ENCODE measurements around the gene ANKS3.
"Not testable (repeated sequence)": the region's sequence is repeated elsewhere in the genome, so short reads cannot be mapped to it uniquely, and the experiment has no call there.

ANKS3 gene

DNA sequence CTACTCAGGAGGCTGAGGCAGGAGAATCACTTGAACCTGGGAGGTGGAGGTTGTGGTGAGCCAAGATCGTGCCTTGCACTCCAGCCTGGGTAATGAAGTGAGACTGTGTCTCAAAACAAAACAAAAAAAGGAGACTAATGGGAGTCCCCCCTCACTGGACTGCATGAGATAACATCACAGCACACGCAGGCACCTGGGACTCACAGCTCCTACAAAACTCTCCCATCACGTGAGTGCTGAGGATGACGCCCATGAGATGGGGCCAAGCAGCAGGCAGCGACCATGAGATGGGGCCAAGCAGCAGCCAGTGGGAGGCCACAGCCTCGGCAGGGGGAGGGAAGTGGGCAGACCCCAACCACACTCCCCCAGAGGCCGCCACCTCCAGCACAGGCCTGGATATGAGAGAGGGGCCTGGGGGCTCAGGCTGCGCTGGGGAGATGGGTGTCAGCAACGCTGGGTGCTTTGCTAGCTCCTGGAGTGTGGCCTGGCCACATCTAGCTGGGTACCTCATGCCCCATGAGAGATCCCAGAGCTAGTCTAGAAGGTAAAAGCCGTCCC is 15.7 kb upstream of the ANKS3 start:
- Histone ChIP-seq H3K4me1 (ENCODE audit: control insufficient read depth, insufficient read depth, low read length) (no peaks in the 10 kb centered on the region), H3K27ac (ENCODE audit: low read depth, low read length) (no peak overlapping the region), H3K9ac (ENCODE audit: low read length) (no peak overlapping the region), H3K4me3 (ENCODE audit: low read length) (no peak overlapping the region), H3K27me3 (ENCODE audit: control insufficient read depth, insufficient read depth, low read length) (no peaks in the 10 kb centered on the region), H3K36me3 (ENCODE audit: control insufficient read depth, insufficient read depth, low read length) (peaks cover 19% of the 10 kb centered on the region)

DNA sequence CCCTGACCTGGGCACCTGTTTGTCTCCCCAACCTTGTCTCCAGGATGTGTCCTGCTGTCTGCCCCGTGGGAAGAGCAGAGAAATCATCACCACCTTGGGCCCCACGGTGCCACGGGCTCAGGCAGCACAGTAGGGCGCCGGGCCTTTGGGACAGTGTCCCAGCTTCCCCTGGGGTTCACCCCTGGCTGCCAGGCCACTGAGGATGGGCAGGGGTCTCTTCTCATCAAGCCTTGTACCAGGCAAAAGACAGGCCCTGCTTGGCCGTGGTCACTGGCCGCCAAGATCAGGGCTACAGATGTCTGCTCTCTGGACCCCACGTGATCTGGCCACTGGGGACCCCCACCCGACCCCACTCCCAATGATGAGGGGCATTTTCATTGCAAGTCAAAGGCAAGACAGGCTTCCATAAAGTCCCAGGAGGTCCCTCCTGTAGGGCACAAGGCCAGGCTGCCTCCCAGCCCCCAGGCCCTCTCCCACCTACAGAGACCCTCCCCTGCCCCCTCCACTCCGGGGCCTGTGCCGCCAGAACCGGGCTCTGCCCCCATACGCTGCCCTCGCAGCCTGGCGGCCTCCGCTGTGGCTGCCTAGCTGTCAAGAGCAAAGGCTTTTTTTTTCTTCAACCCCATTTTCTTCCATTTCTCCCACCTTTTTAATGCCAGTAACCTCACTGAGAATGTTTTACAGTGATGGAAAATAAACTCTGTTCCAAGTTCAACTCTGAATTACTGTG is 14.8 kb upstream of the ANKS3 start:
- H3K4me1 ChIP-seq (ENCODE audit: control insufficient read depth, insufficient read depth, low read length), result no peaks in the 10 kb centered on the region
- peaks cover 18% of the 10 kb centered on the region for H3K36me3 ChIP-seq (ENCODE audit: control insufficient read depth, insufficient read depth, low read length)
- no peaks in the 10 kb centered on the region for H3K27me3 ChIP-seq (ENCODE audit: control insufficient read depth, insufficient read depth, low read length)
- H3K4me3 ChIP-seq (ENCODE audit: low read length), result no peak overlapping the region
- no peak overlapping the region for H3K27ac ChIP-seq (ENCODE audit: low read depth, low read length)
- no peak overlapping the region for H3K9ac ChIP-seq (ENCODE audit: low read length)

DNA sequence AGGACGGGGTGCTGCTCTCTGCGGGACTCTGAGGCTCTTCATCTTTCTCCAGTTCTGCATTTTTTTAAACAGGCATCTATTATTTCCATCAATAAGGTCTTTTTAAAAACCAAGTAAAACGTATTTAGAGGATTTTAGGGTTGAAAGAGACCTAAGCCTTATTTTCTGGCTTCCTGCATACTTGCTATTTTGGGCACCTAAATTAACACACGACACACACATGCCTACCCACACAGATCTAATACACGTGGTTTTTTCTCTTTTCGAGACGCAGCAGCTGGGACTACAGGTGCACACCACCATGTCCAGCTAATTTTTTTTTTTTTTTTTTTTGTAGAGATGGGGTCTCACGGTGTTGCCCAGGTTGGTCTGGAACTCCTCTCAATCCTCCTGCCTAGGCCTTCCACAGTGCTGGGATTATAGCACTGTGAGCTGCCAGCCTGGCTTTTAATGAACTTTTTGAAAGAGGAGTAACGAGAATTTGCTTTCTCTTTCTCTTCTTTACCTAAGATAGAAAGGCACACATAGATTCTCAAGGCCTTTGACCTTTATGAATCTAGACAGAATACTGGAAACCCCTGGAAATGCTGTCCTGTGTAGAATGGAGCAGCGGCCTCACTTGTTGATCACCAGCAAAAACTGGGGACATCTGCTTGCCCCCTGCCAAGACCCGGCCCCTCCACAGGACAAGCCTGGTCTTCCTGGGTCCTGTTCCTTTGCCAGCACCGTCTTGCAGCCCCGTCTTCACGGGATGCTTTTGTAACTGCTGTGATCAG is 14.0 kb upstream of the ANKS3 start:
- H3K9ac ChIP-seq (ENCODE audit: low read length), result no peak overlapping the region
- peaks cover 16% of the 10 kb centered on the region for H3K36me3 ChIP-seq (ENCODE audit: control insufficient read depth, insufficient read depth, low read length)
- H3K4me1 ChIP-seq (ENCODE audit: control insufficient read depth, insufficient read depth, low read length), result no peaks in the 10 kb centered on the region
- no peaks in the 10 kb centered on the region for H3K27me3 ChIP-seq (ENCODE audit: control insufficient read depth, insufficient read depth, low read length)
- no peak overlapping the region for H3K27ac ChIP-seq (ENCODE audit: low read depth, low read length)
- H3K4me3 ChIP-seq (ENCODE audit: low read length), result no peak overlapping the region

DNA sequence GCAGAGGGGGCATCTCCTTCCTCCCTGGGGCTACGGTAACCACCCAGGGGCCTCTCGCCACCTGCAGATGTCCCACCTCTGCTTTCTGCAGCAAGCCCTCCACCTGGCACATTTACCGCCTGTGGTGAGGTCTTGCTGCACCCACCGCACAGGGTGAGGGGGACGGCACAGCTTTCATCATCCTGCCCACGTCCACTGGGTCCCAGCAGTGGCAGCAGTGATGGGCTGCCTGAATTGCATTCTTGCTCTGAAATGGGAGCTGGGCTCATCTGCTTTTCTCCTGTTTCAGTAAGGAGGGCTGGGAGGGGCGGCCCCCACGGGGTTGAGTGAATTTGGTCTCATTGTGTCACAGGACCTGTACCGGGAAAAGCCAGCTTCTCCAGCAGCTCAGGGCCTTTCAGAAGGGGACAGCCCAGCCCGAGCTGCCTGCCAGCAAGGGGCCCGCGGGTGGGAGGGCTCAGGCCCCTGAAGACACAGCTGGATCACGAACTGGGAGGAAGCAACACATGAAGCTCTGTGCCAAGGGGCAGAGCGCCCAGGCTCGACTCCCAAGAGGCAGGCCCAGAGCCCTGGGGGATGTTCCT is 13.0 kb upstream of the ANKS3 start:
- no peaks in the 10 kb centered on the region for H3K27me3 ChIP-seq (ENCODE audit: control insufficient read depth, insufficient read depth, low read length)
- no peak overlapping the region for H3K27ac ChIP-seq (ENCODE audit: low read depth, low read length)
- peaks cover 8% of the 10 kb centered on the region for H3K36me3 ChIP-seq (ENCODE audit: control insufficient read depth, insufficient read depth, low read length)
- H3K9ac ChIP-seq (ENCODE audit: low read length), result no peak overlapping the region
- no peaks in the 10 kb centered on the region for H3K4me1 ChIP-seq (ENCODE audit: control insufficient read depth, insufficient read depth, low read length)
- no peak overlapping the region for H3K4me3 ChIP-seq (ENCODE audit: low read length)

DNA sequence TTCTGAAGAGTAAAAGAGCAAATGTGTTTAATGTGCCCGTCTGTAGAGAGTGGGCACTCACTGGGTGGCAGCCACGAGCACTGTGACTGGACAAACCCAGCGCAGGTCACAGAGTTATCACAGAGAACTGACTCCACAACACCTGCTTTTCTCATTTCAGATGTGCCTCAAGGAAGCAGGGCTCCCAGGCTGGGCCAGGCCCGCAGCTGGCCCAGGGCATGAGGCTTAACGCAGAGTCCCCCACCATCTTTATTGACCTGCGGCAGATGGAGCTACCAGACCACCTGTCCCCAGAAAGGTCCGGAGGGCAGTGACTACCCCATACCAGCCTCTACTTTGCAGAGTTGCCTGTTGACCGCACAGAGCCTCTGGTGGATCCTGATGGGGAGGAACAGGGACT is 12.1 kb upstream of the ANKS3 start:
- peaks cover 6% of the 10 kb centered on the region for H3K36me3 ChIP-seq (ENCODE audit: control insufficient read depth, insufficient read depth, low read length)
- H3K9ac ChIP-seq (ENCODE audit: low read length), result no peak overlapping the region
- H3K4me1 ChIP-seq (ENCODE audit: control insufficient read depth, insufficient read depth, low read length), result no peaks in the 10 kb centered on the region
- no peaks in the 10 kb centered on the region for H3K27me3 ChIP-seq (ENCODE audit: control insufficient read depth, insufficient read depth, low read length)
- no peak overlapping the region for H3K4me3 ChIP-seq (ENCODE audit: low read length)
- H3K27ac ChIP-seq (ENCODE audit: low read depth, low read length), result no peak overlapping the region

DNA sequence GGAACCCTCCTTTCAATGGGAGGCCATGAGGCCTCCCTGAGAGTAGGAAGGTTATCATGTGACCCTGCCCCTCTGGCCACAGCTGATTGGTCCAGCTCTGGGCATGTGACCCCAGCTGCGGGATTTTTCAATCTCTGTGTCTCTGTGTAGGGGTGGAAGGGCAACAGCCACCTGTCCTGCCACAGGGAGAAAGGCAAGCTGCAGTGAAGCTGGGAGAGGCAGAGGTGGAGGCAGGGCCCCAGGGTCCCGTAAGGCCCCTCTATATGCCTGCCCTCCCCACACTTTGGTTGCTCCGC is 11.2 kb upstream of the ANKS3 start:
- H3K27ac ChIP-seq (ENCODE audit: low read depth, low read length), result no peak overlapping the region

DNA sequence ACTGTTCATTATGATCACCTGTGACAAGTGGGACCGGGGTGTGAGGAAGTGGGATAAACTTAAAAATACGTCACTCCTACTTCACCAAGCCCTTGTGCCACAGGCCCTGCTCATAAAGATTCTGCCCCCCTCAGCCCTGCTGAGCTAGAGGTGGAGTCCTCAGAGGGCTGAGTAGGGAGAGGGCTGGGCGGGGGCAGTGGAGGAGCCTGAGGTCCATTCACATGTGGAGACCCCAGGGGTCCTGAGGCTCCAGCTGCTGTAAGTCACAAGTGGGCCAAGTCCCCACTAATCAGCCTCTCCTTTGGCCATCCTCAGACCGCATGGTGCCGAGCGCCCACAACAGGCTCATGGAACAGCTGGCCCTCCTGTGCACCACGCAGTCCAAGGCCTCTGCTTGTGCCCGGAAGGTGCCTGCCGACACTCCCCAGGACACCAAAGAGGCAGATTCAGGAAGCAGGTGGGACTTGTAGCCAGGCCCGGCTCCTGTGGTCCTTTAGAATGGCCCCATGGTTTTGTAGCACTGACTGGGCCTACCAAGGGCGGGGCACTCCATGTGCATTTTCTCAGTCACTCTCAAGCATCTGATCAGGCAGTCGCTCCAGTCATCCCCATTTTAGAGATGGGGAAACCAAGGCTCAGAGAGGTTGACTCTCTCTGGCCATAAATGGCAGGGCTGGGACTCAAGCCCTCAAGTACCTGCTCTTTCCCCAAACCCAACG is 10.6 kb upstream of the ANKS3 start:
- no peaks in the 10 kb centered on the region for H3K36me3 ChIP-seq (ENCODE audit: control insufficient read depth, insufficient read depth, low read length)
- H3K4me3 ChIP-seq (ENCODE audit: low read length), result no peak overlapping the region
- no peak overlapping the region for H3K9ac ChIP-seq (ENCODE audit: low read length)
- no peak overlapping the region for H3K27ac ChIP-seq (ENCODE audit: low read depth, low read length)
- no peaks in the 10 kb centered on the region for H3K27me3 ChIP-seq (ENCODE audit: control insufficient read depth, insufficient read depth, low read length)
- no peaks in the 10 kb centered on the region for H3K4me1 ChIP-seq (ENCODE audit: control insufficient read depth, insufficient read depth, low read length)

More for the DNA sequence above, 11.2 kb upstream of the ANKS3 start:
- H3K36me3 ChIP-seq (ENCODE audit: control insufficient read depth, insufficient read depth, low read length), result peaks cover 3% of the 10 kb centered on the region
- no peaks in the 10 kb centered on the region for H3K27me3 ChIP-seq (ENCODE audit: control insufficient read depth, insufficient read depth, low read length)
- no peaks in the 10 kb centered on the region for H3K4me1 ChIP-seq (ENCODE audit: control insufficient read depth, insufficient read depth, low read length)
- H3K9ac ChIP-seq (ENCODE audit: low read length), result no peak overlapping the region
- H3K4me3 ChIP-seq (ENCODE audit: low read length), result no peak overlapping the region

DNA sequence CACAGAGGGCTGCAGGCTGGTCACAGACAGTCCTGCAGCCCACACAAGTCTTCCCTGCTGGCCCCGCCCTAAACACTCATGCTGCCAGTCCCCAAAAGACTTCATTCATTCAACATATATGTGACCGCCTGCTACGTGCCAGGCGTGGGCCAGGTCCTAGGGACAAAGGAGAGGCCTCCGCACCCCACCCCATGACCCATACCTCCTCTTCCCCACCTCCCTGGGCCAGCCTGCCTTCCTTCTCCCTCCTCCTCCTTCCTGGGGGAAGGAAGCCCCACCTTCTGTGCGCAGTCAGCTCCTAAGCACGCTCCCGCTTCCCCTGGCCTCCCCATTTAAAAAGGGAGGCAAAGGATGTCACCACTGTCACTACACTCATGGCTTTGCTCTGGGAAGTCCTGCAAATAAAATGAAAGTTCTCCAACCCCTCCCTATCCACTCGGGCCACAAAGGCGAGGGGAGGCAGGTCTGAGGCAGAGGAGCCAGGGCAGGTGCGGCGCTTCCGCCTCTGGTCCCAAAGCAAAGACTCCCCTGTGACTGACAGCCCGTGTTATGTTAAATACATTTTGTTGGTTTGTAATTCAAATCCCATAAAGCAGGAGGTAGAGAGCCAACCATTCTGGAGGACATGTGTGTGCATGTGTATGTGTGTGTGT is 9.3 kb upstream of the ANKS3 start:
- Histone ChIP-seq H3K27me3 (ENCODE audit: control insufficient read depth, insufficient read depth, low read length) (no peaks in the 10 kb centered on the region), H3K4me3 (ENCODE audit: low read length) (no peak overlapping the region), H3K36me3 (ENCODE audit: control insufficient read depth, insufficient read depth, low read length) (no peaks in the 10 kb centered on the region), H3K9ac (ENCODE audit: low read length) (no peak overlapping the region), H3K4me1 (ENCODE audit: control insufficient read depth, insufficient read depth, low read length) (no peaks in the 10 kb centered on the region), H3K27ac (ENCODE audit: low read depth, low read length) (no peak overlapping the region)

DNA sequence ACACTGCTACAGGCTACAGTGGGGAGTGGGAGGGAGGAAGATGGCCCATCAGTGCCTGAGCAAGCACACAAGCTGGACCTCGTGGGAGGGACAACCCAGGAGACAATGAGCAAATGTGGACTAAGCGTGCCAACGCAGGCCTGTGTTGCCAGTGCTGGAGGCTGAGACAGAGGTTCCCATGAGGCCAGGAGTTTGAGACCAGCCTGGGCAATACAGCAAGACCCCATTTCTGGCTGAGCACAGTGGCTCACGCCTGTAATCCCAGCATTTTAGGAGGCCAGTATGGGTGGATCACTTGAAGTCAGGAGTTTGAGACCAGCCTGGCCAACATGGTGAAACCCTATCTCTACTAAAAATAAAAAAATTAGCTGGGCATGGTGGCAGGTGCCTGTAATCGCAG is 4.3 kb upstream of the ANKS3 start:
- not testable (repeated sequence) for H3K27me3 ChIP-seq (ENCODE audit: control insufficient read depth, insufficient read depth, low read length); H3K36me3 ChIP-seq (ENCODE audit: control insufficient read depth, insufficient read depth, low read length); H3K4me3 ChIP-seq (ENCODE audit: low read length); H3K9ac ChIP-seq (ENCODE audit: low read length); H3K4me1 ChIP-seq (ENCODE audit: control insufficient read depth, insufficient read depth, low read length); H3K27ac ChIP-seq (ENCODE audit: low read depth, low read length)

DNA sequence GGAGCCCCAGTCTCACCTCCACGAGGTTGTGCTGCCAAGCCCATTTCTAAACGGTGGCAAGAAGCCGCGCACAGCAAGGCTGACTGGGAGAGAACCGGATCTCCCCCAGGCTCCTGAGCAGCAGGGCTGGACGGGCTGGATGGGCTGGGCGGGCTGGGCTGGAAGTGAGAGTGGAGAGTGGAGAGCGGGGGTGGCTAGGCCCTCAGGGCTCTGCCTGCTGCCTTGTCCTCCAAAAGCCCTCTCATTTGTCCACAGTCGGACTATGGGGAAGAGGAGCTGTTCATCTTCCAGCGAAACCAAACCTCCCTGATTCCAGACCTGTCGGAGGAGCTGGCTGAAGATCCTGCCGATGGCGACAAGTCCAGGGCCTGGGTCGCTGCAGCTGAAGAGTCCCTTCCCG is 3.5 kb upstream of the ANKS3 start:
- no peaks in the 10 kb centered on the region for H3K27me3 ChIP-seq (ENCODE audit: control insufficient read depth, insufficient read depth, low read length)
- H3K36me3 ChIP-seq (ENCODE audit: control insufficient read depth, insufficient read depth, low read length), result no peaks in the 10 kb centered on the region
- no peaks in the 10 kb centered on the region for H3K4me1 ChIP-seq (ENCODE audit: control insufficient read depth, insufficient read depth, low read length)
- H3K27ac ChIP-seq (ENCODE audit: low read depth, low read length), result no peak overlapping the region
- H3K9ac ChIP-seq (ENCODE audit: low read length), result no peak overlapping the region
- H3K4me3 ChIP-seq (ENCODE audit: low read length), result no peak overlapping the region

DNA sequence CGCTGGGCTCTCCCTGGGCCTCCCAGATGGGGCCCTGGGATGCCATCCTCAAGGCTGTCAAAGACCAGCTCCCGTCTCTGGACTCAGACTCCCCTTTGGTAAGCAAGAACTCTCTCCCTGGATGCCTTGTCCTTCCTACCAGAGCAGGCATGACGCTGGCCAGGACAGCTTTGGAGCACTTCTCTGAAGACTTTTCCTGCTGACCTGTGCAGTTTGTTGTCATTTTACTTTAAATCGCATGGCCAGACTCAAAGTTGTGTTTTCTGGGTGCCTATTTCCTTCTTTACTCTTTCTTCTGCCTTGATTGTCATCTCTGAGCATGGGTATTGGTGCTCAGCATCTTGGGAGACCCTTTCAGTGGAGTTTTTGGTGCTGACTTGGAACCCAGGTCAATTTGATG is 2.5 kb upstream of the ANKS3 start:
- Histone ChIP-seq H3K9ac (ENCODE audit: low read length) (no peak overlapping the region), H3K4me1 (ENCODE audit: control insufficient read depth, insufficient read depth, low read length) (no peaks in the 10 kb centered on the region), H3K4me3 (ENCODE audit: low read length) (no peak overlapping the region), H3K27ac (ENCODE audit: low read depth, low read length) (no peak overlapping the region), H3K36me3 (ENCODE audit: control insufficient read depth, insufficient read depth, low read length) (no peaks in the 10 kb centered on the region), H3K27me3 (ENCODE audit: control insufficient read depth, insufficient read depth, low read length) (no peaks in the 10 kb centered on the region)

Data from rectal smooth muscle tissue (tissue), 1 donor.